H9 (cell line): ENCODE measurements around the gene MAGI1. TPM values are rescaled to one million over a fixed set of nuclear protein-coding genes. Genes with fewer than 3 reads are reported as not detected.

Experiments
- DNase-seq: peaks from one replicate; pipeline ENCODE4 v3.0.0-alpha.2; 2017
- H2AFZ ChIP-seq: one replicate; pipeline ENCODE4 v1.6.1; 2013; ENCODE audit warnings: mild to moderate bottlenecking, low read length, control low read depth, moderate library complexity
- H2AK5ac ChIP-seq: 2 replicates; pipeline ENCODE4 v1.6.1; 2013; ENCODE audit warnings: low read length, control low read depth, mixed read lengths; ENCODE audit not compliant: insufficient read length
- H2BK120ac ChIP-seq: one replicate; pipeline ENCODE4 v1.6.1; 2013; ENCODE audit warnings: low read depth, mild to moderate bottlenecking, low read length, control low read depth, inconsistent platforms; ENCODE audit not compliant: poor library complexity, severe bottlenecking
- H2BK12ac ChIP-seq: 2 replicates; pipeline ENCODE4 v1.6.1; 2013; ENCODE audit warnings: low read length, control low read depth, mixed read lengths, low read depth; ENCODE audit not compliant: insufficient read length
- H2BK15ac ChIP-seq: 2 replicates; pipeline ENCODE4 v1.6.1; 2013; ENCODE audit warnings: low read depth, low read length, control low read depth
- H2BK20ac ChIP-seq: one replicate; pipeline ENCODE4 v1.6.1; 2013; ENCODE audit warnings: low read depth, mild to moderate bottlenecking, low read length, control low read depth, inconsistent platforms; ENCODE audit not compliant: poor library complexity, severe bottlenecking
- H2BK5ac ChIP-seq: 2 replicates; pipeline ENCODE4 v1.6.1; 2013; ENCODE audit warnings: low read length, control low read depth, mixed read lengths; ENCODE audit not compliant: insufficient read length
- H3K14ac ChIP-seq: 2 replicates; pipeline ENCODE4 v1.6.1; 2013; ENCODE audit warnings: low read length, control low read depth; ENCODE audit not compliant: insufficient read depth
- H3K18ac ChIP-seq: 2 replicates; pipeline ENCODE4 v1.6.1; 2013; ENCODE audit warnings: low read depth, mild to moderate bottlenecking, mixed read lengths, low read length, control low read depth; ENCODE audit not compliant: insufficient read length
- H3K23ac ChIP-seq: 2 replicates; pipeline ENCODE4 v1.6.1; 2013; ENCODE audit warnings: low read length, control low read depth, mixed read lengths, low read depth; ENCODE audit not compliant: insufficient read length
- H3K23me2 ChIP-seq: 2 replicates; pipeline ENCODE4 v1.6.1; 2013; ENCODE audit warnings: low read depth, mild to moderate bottlenecking, mixed read lengths, low read length, control low read depth; ENCODE audit not compliant: insufficient read length, poor library complexity, severe bottlenecking
- H3K27ac ChIP-seq: 2 replicates; pipeline ENCODE4 v1.5.1; 2013; ENCODE audit warnings: low read length, control low read depth, mixed read lengths, low read depth; ENCODE audit not compliant: insufficient read length
- H3K27me3 ChIP-seq: 2 replicates; pipeline ENCODE4 v1.6.1; 2013; ENCODE audit warnings: low read length, control low read depth, inconsistent platforms; ENCODE audit not compliant: insufficient read depth
- H3K4ac ChIP-seq: 2 replicates; pipeline ENCODE4 v1.6.1; 2013; ENCODE audit warnings: low read depth, mild to moderate bottlenecking, control low read depth, inconsistent platforms, low read length, moderate library complexity
- H3K4me1 ChIP-seq: 2 replicates; pipeline ENCODE4 v1.6.1; 2013; ENCODE audit warnings: low read length, control low read depth, inconsistent platforms; ENCODE audit not compliant: insufficient read depth
- H3K4me2 ChIP-seq: 2 replicates; pipeline ENCODE4 v1.6.1; 2013; ENCODE audit warnings: low read length, control low read depth, mixed read lengths; ENCODE audit not compliant: insufficient read length, insufficient read depth
- H3K56ac ChIP-seq: 2 replicates; pipeline ENCODE4 v1.6.1; 2013; ENCODE audit warnings: low read depth, mild to moderate bottlenecking, mixed read lengths, low read length, control low read depth; ENCODE audit not compliant: insufficient read length
- H3K79me1 ChIP-seq: 2 replicates; pipeline ENCODE4 v1.6.1; 2013; ENCODE audit warnings: low read depth, mild to moderate bottlenecking, moderate library complexity, low read length, control low read depth, inconsistent platforms; ENCODE audit not compliant: insufficient read depth, poor library complexity, severe bottlenecking
- H3K79me2 ChIP-seq: 2 replicates; pipeline ENCODE4 v1.6.1; 2013; ENCODE audit warnings: low read length, control low read depth, inconsistent platforms; ENCODE audit not compliant: insufficient read depth
- H3K9ac ChIP-seq: 2 replicates; pipeline ENCODE4 v1.6.1; 2013; ENCODE audit warnings: low read length, control low read depth, mixed read lengths; ENCODE audit not compliant: insufficient read length; ENCODE audit errors: extremely low read depth
- H3K9me3 ChIP-seq: one replicate; pipeline ENCODE4 v1.6.1; 2013; ENCODE audit warnings: low read depth, low read length, inconsistent platforms; ENCODE audit not compliant: control insufficient read depth
- H3T11ph ChIP-seq: one replicate; pipeline ENCODE4 v1.6.1; 2013; ENCODE audit warnings: mild to moderate bottlenecking, low read length, control low read depth, inconsistent platforms
- H4K20me1 ChIP-seq: one replicate; pipeline ENCODE4 v1.6.1; 2013; ENCODE audit not compliant: control insufficient read depth, insufficient read length, insufficient read depth
- H4K5ac ChIP-seq: 2 replicates; pipeline ENCODE4 v1.6.1; 2013; ENCODE audit warnings: low read depth, mild to moderate bottlenecking, mixed read lengths, low read length, control low read depth; ENCODE audit not compliant: insufficient read length
- H4K8ac ChIP-seq: replicated peaks from 2 replicates; pipeline ENCODE4 v1.6.1; 2013; ENCODE audit warnings: low read length, control low read depth, mixed read lengths, low read depth; ENCODE audit not compliant: insufficient read length
- H4K91ac ChIP-seq: 2 replicates; pipeline ENCODE4 v1.6.1; 2013; ENCODE audit warnings: low read depth, mild to moderate bottlenecking, moderate library complexity, mixed read lengths, low read length, control low read depth; ENCODE audit not compliant: insufficient read length
- H3K27ac Mint-ChIP-seq, 3 experiments: 2 replicates in 2 of 3; 3 replicates in 1 of 3; pipeline ENCODE4 v1.8.0; 2020 to 2021; ENCODE audit warnings: mixed read lengths in 3 of 3, mild to moderate bottlenecking in 1 of 3, moderate library complexity in 1 of 3
- H3K27me3 Mint-ChIP-seq: 2 replicates; pipeline ENCODE4 v1.8.0; 2021; ENCODE audit warnings: low read depth, mild to moderate bottlenecking, moderate library complexity, mixed read lengths
- H3K36me3 Mint-ChIP-seq, 3 experiments: 2 replicates in 2 of 3; 3 replicates in 1 of 3; pipeline ENCODE4 v1.8.0; 2020 to 2021; ENCODE audit warnings: low read depth in 3 of 3, mixed read lengths in 3 of 3; ENCODE audit not compliant: insufficient read depth in 1 of 3
- H3K4me1 Mint-ChIP-seq, 2 experiments: 2 replicates each; pipeline ENCODE4 v1.8.0; 2020; ENCODE audit warnings: mixed read lengths in 2 of 2
- H3K4me3 Mint-ChIP-seq, 2 experiments: 2 replicates in 1 of 2; 3 replicates in 1 of 2; pipeline ENCODE4 v1.8.0; 2020 to 2021; ENCODE audit warnings: mild to moderate bottlenecking in 2 of 2, mixed read lengths in 2 of 2, moderate library complexity in 1 of 2
- H3K9me3 Mint-ChIP-seq, 2 experiments: 2 replicates in 1 of 2; 3 replicates in 1 of 2; pipeline ENCODE4 v1.8.0; 2020; ENCODE audit warnings: mild to moderate bottlenecking in 2 of 2, mixed read lengths in 2 of 2, moderate library complexity in 1 of 2
- WGBS: extraction: QIAGEN DNeasy Blood & Tissue Kit; methylation state at CpG from one replicate; pipeline ENCODE4 v1.1.7; 2013; ENCODE audit warnings: missing lambda C conversion rate, low lambda C conversion rate, mixed read lengths; ENCODE audit not compliant: insufficient read length; ENCODE audit errors: extremely low coverage; 5-methylcytosine and 5-hydroxymethylcytosine counted together
- total RNA-seq: library from RNA; stranded (reverse); gene quantifications from 2 replicates; pipeline ENCODE4 v1.2.1, GENCODE V29; 2021
- TF ChIP-seq, protein P1 (sequence below): fragments of 200-600 bp; sonication (generic); conservative IDR thresholded peaks from 3 replicates; pipeline ENCODE4 v1.8.0; 2021; ENCODE audit warnings: antibody characterized with exemption, mild to moderate bottlenecking

MAGI1 gene
- total RNA-seq, 1 experiment from 2014 or later = 65.7 TPM

DNA sequence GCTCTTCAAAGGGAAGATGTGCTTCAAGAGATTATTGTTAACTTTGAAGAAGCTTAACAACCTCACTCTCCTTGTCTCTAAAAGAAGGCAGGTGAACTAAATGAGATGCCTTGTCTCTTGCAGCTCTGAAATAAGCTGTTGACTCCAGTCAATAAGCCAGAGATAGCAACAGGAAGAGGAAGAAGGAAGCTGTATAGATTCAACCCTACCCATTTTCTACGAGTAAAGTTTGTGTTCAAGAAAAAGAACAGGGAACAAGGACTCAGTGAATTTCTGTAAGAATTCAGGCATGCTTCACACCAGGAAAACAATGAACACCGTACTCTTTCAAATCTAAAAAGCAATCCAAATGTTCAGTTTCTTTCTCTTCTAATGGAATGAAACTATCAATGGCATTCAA is 503.5 kb downstream of the MAGI1 start:
- Histone ChIP-seq H3K9ac (no peak overlapping the region), H2BK15ac (no peak overlapping the region), H3K27ac (no peak overlapping the region), H4K20me1 (no peaks in the 10 kb centered on the region), H3K4me1 (peaks cover 18% of the 10 kb centered on the region), H2BK12ac (no peak overlapping the region), H2BK20ac (no peak overlapping the region), H2BK120ac (no peak overlapping the region), H3K14ac (no peak overlapping the region), H3K18ac (no peak overlapping the region), H4K91ac (no peak overlapping the region), H2BK5ac (no peak overlapping the region), H3K79me1 (no peaks in the 10 kb centered on the region), H3K27me3 (no peaks in the 10 kb centered on the region), H3K56ac (no peak overlapping the region), H3K4ac (no peak overlapping the region), H3T11ph (no peak overlapping the region), H3K9me3 (no peaks in the 10 kb centered on the region), H3K79me2 (peaks cover 11% of the 10 kb centered on the region; the same call in 1 of the 2 replicates), H4K8ac (no peak overlapping the region), H3K4me2 (no peak overlapping the region), H3K23me2 (no peaks in the 10 kb centered on the region), H2AK5ac (no peak overlapping the region), H2AFZ (no peak overlapping the region), H3K23ac (no peak overlapping the region), H4K5ac (no peak overlapping the region)
- no peak for DNase-seq
- Mint-ChIP-seq H3K27ac (no peak overlapping the region), H3K9me3 (no peaks in the 10 kb centered on the region), H3K36me3 (no peaks in the 10 kb centered on the region), H3K27me3 (no peaks in the 10 kb centered on the region), H3K4me3 (no peak overlapping the region), H3K4me1 (peaks cover 43 to 48% of the 10 kb centered on the region in 2 experiments)
- no CpG with 5 or more reads among the region's 2 CpGs for WGBS
- TF ChIP-seq, protein P1, sequence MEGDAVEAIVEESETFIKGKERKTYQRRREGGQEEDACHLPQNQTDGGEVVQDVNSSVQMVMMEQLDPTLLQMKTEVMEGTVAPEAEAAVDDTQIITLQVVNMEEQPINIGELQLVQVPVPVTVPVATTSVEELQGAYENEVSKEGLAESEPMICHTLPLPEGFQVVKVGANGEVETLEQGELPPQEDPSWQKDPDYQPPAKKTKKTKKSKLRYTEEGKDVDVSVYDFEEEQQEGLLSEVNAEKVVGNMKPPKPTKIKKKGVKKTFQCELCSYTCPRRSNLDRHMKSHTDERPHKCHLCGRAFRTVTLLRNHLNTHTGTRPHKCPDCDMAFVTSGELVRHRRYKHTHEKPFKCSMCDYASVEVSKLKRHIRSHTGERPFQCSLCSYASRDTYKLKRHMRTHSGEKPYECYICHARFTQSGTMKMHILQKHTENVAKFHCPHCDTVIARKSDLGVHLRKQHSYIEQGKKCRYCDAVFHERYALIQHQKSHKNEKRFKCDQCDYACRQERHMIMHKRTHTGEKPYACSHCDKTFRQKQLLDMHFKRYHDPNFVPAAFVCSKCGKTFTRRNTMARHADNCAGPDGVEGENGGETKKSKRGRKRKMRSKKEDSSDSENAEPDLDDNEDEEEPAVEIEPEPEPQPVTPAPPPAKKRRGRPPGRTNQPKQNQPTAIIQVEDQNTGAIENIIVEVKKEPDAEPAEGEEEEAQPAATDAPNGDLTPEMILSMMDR = no peak
